Endometrium (tissue), 2 donors: ENCODE measurements around the gene ZNF236.

Source experiments
- FAIRE-seq: peaks from 2 replicates; lab custom pipeline; 2012; peaks lifted over from hg19 to GRCh38; lab: Jason Lieb, UNC
- donor health status: control.
- donor health status: control.

The ZNF236 gene

DNA sequence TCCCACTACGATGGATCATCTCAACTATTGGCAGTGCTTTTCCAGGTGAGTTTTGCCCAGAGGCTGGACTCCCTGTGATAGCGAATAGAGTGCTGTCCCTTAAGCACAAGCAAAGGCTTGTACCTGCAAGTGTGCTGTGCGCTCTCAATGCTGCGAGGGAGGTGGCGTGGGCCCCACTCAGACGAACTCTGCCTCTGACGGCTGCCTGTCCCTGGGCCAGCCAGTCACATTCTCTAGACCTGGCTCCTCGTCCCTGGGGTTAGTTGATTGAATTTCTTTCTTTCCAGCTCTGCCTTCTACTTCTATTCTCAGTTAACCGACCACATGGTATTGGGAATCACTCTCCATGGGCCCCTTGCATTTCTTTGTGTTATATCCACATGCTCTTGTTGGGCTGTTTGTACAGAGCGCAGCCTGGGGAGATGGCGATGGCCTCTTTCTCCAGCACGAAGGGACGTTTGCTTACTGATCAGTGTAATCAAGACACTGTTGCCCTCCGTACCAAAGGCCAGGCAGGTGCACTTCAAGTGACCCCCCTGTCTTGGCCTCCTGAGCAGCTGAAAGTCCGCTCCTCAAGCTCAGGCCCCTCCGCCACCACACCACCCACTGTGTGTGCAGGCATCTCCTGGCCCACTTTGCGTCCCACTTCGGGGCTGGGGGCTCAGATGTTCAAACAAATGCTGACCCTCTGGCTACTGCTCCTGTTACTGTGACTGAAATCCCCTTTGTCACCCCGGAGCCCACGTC lies 151.3 kb downstream of the ZNF236 start:
- no peak for FAIRE-seq

DNA sequence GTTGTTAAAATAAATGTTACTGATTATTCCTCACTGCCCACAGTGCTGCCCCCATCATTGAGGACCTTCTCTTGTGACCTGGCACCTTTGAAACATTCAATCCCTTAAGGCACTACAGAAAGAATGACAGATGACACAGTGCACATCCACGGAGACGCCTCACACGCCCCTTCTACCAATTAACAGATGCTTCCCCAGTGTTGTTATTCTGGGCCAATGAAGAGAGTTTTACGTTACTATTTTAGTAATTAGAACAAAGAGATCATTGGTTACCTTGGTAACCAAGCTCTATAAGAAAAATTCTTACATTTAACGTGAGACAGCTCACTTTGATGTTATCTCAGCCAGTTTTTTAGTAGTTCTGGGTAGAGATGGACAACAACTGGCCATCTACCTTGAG lies 152.0 kb downstream of the ZNF236 start:
- no peak for FAIRE-seq

DNA sequence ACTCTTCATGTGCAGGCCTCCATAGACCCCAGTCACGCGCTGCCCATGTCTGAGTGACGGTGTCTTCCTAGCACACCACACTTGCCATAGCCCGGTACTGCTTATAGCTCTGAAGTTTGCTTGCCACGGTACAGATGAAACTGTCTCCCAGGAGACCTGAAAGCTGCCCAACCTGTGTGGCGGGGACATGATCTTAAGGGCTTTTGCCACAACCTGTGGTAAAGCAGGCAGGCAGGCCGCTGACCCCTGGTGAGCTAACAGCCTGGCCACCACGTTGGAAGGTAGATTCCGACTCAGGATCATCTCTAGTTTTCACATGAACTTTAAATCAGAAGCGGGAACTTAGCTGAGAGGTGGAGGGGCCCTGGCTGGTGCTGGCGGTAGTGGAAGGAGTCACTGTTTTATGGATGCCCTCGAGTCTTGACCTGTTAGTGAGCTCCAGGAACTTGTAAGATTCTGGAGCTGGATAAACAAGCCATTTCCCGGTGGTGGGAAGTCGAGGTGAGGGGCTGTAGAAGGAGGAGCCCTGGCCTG lies 153.3 kb downstream of the ZNF236 start:
- no peak for FAIRE-seq

DNA sequence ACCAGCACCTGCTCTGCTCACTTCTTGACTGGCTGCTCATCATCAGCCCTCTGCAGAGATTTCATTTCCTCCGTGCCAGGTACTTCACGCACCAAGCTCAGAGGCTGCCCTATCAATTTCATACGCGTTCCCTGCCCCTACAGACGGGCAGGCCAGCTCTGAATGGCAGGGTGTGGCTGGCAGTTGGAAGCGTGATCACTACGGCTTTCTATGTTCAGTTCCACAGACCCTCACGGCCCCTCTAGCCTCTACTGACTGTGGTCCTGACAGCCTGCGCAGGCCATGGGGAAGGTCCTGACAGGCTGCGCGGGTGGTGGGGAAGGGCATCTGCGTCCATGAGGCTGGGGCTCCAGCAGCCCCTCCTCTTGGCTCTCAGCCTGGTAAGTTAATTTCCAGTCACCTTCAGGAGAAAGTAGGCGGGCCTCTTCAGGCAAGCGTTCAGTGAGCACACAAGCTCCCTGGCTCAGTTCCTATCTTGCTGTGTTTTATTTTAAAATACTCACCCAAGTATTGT lies 154.8 kb downstream of the ZNF236 start:
- no peak for FAIRE-seq

DNA sequence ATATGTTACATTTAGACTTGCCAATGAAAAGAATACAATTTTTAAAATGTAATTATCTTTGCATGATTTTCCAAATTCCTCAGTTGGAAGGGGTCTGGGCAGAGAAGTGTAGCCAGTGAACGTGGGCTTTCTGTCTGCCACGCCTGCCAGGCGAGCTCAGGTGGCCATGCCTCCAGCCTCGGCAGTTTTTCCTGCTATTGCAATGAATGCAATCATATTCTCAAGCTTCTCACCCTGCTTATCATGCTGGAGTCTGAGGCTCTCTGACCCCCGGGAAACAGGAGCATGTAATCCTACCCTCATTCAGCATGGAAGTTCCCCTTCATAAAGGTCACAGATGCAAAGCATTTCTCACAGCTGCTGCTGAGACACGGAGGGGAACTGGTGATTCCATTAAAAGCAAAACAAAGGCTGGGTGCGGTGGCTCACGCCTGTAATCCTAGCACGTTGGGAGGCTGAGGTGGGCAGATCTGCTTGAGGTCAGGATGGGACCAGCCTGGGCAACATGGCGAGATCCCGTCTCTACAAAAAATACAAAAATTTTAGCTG lies 155.4 kb downstream of the ZNF236 start:
- FAIRE-seq, result no peak

DNA sequence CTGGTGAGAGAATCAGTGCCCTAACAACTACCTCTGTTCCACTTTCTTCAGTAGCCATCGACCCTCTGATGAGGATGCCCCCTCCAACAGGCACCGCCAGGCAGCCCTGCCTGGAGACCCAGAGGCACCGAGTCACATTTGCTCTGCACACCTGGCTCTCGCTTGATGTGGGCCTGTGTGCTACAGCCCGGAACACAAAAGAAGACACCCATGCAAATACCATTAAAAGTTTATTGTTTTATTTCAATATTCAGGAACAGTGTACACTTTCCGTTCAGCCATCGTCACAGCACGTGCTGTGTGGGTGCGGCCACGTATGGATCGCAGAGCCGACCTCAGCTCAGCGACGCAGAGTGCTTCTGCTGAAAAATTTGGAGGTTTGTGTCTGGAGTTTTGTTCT lies 156.3 kb downstream of the ZNF236 start:
- no peak for FAIRE-seq

DNA sequence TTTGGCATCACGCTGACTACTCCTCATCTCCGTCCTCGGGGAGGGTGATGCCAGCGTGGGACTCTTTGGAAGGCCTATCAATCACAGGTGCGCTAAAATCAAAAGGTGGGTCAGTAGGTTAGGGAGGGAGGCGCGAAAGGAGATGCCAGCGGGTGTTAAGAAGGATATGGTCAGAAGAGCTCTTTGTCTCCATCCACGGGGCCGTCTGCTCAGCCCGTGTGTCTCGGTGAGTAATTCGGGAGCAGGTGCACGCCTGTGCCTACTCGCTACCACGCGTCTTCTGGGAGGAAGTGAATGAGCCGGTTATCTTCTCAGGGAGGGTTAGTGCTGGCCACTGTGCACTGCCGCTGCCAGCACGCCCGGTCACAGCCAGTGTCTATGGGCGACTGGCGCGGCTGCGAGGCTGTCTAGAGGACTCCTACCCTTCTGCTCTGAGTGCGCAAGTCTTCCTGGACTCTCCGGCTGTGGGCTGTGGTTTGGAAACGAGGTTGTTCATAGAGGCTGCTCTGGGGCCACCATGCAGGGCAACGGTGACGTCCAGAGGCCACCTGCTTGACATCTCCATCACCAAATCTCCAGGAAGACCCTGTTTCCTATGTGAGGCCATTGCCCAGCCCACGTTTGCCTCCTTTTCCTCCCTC lies 156.9 kb downstream of the ZNF236 start:
- no peak for FAIRE-seq

DNA sequence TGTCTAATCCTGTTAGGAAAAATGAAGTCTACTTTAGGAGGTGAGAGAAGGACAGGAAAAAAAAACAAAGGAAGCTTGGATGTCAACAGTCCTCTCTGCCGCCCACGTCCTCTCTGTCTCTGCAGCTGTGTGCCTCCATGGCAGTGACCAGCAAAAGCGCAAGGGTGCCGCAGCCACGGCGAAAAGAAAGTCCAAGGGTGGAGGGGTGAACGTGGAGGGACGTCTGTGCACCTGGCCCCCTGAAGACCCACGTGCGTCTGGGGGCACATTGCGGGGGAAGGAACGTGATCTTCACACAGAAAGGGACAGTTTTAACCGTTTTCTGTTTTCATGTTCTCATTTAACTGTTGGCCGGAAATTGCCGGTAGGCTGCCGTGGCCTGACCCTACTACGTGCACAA lies 157.5 kb downstream of the ZNF236 start:
- FAIRE-seq, result no peak

DNA sequence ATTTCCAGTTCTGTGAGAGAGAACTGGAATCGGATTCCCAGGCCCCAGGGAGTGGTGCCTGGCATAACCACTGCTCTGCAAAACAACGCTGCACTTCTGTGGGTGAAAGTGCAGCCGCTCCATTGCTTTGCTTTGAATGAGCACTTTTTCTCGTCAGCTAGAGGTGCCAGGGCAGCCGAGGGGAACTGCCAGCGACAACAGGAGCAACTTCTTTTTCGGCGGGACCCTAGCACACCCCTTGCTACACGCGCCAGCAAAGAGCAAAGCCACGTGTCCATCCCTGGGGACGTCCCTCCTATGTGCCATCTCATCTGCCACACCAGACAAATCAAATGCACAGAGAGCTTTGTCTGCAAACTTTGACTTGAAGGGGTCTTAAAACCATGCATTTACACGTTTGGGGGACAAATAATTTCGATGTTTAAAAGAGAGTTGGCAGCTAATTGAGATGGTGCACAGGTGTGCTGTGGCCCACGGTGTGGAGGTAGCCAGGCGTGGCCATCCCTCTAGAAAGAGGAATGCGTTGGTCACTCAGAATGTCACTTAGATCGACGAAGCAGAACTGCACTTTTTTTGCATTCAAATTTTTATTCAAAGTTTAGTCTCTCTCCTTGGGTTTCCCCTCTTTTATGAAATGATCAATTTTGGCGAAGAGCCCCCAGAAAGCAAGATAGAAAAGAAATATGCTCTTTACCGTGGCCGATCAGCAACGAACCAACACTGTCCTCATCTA lies 158.5 kb downstream of the ZNF236 start:
- FAIRE-seq, result no peak

DNA sequence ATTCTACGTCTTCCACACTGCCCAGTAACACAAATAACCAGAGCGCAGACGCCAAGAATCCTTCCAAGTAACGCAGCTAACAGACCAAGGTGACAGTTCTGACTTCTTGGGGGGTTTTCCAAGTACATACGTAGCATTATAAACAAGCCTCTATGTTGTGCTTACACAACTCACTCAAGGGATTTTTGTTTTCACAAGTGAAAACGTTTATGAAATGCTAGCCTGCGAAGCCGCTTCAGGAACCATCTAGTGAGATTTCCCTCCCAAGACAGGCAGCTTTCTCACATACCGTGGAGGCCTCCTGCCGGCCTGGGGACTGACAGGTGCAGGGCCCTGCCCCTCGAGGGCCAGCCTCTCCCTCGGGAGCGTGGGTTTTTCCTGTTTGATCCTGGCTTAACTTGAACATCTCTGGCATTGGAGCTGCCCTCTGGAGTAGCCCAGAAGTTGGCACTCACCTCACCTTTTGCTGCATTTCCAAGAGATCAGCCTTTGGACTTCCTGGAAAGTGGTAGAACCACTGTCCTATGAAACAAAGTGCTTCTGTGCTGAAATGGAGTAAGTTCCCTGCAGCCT lies 159.1 kb downstream of the ZNF236 start:
- FAIRE-seq, result no peak

DNA sequence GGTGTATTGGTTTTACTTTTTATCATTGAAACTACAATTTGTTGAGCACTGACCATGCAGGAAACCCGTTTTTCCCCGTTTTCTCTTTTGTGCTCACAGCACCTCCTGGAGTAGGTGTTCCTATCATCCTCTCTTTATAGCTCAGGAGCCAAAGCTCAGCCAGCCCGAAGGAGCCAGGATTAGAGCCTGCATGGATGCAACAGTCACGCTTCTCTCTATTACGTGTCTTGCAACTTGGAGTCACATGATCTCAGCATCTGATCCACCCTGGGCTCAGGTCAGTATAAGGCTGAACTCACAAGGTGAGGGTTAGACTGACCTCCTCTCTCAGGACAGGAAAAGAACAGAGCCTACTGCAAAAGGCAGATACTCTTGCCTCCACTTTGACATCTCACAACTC lies 159.7 kb downstream of the ZNF236 start:
- FAIRE-seq, result no peak

DNA sequence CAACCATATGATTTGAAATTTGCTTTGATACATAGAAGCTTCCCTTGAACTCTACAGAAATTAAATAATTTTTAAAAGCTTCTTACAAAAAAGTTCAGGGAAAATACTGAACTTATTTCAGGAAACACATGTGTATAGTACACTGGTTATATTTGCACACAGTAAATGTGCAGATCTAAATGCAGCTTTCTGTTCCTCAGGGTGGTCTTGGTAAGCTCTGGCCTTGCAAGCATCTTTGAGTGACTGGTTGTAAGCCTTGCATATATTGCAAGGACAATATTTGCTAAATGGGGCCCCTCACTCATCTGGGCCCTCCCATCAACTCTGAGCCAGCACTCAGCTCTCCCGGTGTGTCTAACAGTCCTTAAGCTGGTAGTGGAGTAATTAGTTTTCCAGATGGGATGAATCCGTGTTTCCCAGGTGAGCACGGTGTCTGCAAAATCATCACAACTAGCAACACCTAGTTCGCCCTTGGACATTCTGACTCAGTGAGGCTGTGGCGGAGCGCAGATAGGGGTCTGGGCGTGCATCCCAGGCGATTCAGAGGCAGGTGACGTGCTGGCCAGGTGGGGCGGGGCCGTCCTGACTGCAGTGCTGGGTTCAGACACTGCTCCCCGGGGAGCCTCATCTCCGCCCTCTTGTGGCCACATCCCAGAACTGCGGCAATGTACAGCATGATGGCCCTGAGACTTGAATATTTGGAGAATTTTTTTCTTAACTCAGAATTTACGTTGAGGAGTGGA lies 160.7 kb downstream of the ZNF236 start:
- FAIRE-seq, result no peak

DNA sequence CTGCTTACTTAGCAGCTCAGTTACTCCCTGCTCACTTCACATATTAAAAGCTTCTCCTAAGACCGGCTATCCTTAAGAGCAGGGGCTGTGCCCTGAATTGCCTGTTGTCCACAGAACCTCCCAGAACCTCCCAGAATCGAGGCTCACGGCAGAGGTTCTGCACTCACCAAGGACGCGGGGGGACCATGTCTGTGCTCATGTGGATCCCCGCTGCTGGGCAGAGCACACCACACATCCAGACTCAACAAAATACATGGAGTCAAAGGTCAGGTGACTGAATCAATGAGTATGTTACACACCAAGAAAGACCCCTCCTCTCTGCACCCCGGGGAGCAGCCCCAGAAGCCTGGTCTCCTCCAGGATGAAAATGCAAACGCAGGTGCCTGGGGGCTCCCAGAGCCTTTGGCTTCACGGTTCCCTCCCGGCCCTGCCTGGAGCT lies 161.3 kb downstream of the ZNF236 start:
- FAIRE-seq, result no peak

DNA sequence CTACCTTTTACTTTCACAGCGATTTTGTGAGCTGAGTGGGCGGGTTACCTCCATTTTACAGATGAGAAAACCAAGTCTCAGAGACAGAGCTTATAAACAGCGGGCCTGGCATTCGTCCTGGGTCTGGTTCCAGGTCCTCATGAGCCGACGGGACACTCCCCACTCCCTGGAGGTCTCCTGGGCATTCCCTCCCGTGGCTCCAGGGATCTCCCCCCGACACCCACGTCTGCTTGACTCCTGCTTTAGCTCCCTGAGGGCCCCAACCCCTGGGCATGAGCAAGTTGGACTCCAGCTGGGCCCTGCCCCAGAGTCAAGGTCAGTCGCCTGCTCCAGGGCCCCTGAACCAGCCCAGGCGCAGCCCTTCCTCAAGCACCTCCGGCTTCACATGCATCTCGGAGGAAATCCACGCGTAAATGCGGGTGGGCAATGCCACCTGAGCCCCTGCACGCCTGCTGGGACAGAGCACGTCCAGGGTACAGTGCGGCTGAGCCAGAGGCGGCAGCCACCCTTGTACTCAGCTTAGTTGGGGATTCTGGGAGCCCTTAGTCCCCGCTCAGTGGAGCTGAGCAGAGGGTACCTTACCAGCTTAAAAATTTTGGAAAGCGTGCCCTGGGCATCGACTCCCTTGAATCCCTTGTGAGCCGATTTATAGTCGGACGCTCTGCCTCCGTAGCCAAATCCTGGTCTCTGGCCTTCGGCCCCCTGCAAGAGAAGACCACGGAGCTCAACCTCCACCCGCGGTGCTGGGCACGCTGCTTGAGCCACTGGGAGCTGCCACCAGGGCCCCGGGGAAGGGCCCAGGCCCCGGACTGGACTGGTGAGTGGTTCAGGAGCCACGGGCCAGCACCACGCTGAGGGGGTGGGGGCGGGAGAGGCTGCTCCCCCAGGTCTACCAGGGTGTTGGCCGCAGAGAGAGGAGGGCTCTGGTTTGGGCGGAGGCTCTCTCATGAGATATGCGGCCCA lies 162.1 kb downstream of the ZNF236 start:
- FAIRE-seq, result no peak

DNA sequence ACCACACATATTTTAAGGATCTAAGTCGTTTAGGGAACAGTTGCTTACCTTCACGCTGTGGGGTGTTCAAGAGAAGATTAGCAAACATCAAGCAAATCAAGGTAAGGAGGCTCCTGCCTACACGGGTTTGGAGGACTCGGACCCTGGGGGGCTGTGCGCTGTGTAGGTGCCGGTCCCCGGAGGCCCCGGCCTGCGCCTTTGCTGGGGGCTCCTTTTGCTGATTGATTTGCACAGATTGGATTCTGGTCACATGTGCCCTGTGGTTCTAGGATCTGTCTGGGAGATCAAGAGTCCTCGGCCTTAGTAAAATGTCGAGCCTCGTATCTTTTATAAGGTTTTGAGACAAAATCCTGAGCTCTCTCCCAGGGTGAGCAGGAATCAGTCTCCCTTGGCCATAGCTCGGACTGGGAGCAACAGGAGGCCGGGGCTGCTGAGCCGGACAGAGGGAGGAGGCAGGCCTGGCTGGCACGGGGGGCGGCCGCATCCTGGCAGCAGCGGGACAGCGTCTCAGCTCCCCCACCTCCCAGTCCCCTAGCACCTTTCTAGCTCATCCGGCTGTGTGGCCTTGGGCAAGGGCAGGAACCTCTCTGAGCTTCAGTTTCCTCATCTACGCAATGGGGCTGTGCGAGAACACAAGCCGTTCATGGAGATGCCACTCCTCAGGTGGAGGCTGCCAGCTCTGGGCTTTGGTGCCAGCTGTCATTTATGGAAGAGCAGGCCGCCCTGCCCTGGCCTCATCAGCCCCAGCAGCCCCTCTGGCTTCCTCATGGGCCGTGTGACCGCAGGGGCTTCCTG lies 163.0 kb downstream of the ZNF236 start:
- no peak for FAIRE-seq

DNA sequence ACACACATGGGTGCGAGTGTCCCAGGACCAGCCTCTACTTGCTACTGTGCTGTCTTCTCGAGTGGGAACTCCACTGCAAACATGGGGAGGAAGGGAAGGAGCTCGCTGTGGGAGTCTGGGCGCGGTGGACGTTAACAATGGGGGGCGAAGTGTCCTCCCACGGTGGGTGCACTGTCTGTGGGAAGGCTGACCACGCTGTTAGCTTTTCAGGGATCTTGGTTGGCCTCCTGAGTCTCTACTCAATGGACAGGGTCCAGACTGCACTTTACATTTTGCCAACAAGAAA lies 163.5 kb downstream of the ZNF236 start:
- FAIRE-seq, result no peak

DNA sequence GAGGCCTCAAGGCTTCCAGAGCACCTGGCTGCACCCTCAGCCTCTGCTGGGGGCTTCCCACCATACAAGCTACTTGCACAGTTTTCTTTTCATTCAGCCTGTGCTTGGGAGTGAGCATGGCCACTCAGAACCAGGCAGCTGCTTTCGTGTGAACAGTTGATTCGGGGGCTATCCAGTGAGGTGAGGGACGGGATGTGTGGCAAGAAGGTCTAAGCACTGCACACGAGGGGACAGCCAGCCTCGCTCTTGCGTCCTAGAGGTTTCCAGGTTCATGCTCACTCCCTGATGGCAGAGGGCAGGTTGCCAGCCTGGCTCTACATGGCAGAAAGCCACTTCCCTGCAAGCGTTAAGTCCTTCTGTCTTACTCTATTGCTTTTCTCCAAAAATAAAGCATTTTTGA lies 164.0 kb downstream of the ZNF236 start:
- no peak for FAIRE-seq

DNA sequence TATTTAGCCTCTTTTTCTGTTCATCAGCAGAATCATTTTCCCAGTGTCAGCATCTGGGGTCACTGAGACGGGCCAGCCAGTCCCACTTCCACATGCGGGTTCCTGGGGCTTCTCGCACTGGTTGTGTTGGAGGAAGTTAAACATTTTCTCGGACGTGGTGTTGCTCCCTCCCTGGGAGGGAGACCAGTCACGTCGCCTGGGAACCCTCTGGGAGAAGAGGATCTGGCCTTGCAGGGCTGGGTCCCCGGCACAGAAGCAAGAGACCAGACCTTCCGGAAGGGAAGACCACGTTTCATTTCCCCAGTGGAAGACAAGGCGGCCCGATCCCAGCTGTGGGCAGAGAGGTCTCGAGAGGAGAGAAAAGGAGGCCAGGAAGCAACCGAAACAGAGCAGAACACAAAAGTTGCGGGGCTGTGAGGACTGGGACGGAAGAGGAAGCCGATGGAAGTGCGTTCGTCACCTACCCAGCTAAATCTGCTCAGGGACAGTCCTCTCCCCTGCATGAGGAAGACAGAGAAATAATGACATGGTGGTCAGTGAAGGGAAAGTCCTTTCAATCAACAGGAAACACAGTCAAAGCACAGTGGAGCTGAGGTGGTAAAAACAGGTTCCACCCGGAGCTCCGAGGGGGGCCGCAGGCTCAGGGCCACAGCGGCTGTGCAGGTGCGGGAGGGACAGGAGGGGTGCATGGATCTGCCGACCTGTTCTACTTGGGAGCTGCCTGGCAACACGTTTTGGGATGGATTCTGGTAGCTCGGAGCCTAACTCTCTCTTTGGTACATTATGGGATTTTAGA lies 165.9 kb downstream of the ZNF236 start:
- FAIRE-seq, result no peak
